HG03025 (cell line): ENCODE measurements around the gene EIF4E2.
"Not testable (repeated sequence)": the region's sequence is repeated elsewhere in the genome, so short reads cannot be mapped to it uniquely, and the experiment has no call there.

Experiments used
- ATAC-seq: cut with Tn5 transposase; IDR thresholded peaks from one replicate; pipeline ENCODE4 v1.9.1; 2021; ENCODE audit warnings: mild to moderate bottlenecking, moderate library complexity; ENCODE audit not compliant: unreplicated experiment, low FRiP score

Gene EIF4E2

GRCh38 chr2:232521959-232522622 lies 28.4 kb upstream of the EIF4E2 start:
- ATAC-seq: no peak

- ATAC-seq: no peak
Measured at GRCh38 chr2:232522623-232523401, 27.7 kb upstream of the EIF4E2 start.

GRCh38 chr2:232523402-232523681 lies 27.1 kb upstream of the EIF4E2 start:
- ATAC-seq: no peak

- ATAC-seq: no peak
Measured at GRCh38 chr2:232523682-232524597, 26.5 kb upstream of the EIF4E2 start.

GRCh38 chr2:232524771-232525170 lies 25.7 kb upstream of the EIF4E2 start:
- no peak for ATAC-seq

- ATAC-seq: no peak
Measured at GRCh38 chr2:232525199-232525598, 25.3 kb upstream of the EIF4E2 start.

- ATAC-seq: no peak
Measured at GRCh38 chr2:232525791-232526371, 24.6 kb upstream of the EIF4E2 start, which contains the start of gene CHRND. Gene CHRND, plus strand, starts transcription at chr2:232526160. Its CDS starts 56 bp downstream, at chr2:232526216.

GRCh38 chr2:232526372-232526941 lies 24.0 kb upstream of the EIF4E2 start:
- ATAC-seq: no peak

- ATAC-seq: no peak
Measured at GRCh38 chr2:232527905-232528470, 22.5 kb upstream of the EIF4E2 start.

GRCh38 chr2:232528746-232529460 lies 21.6 kb upstream of the EIF4E2 start:
- ATAC-seq: no peak

GRCh38 chr2:232529806-232530547 lies 20.5 kb upstream of the EIF4E2 start:
- no peak for ATAC-seq

GRCh38 chr2:232530626-232531260 lies 19.7 kb upstream of the EIF4E2 start:
- no peak for ATAC-seq

- no peak for ATAC-seq
Measured at GRCh38 chr2:232532419-232532818, 18.1 kb upstream of the EIF4E2 start.

- ATAC-seq: not testable (repeated sequence)
Measured at GRCh38 chr2:232532821-232533220, 17.7 kb upstream of the EIF4E2 start.

GRCh38 chr2:232533944-232534710 lies 16.4 kb upstream of the EIF4E2 start:
- ATAC-seq: no peak

- no peak for ATAC-seq
Measured at GRCh38 chr2:232534940-232535651, 15.4 kb upstream of the EIF4E2 start.
